ENCODE measurements around the gene PAK1.

Gene PAK1

GRCh38 chr11:77371646-77372045, 102.2 kb downstream of the PAK1 start:
- H3K9ac ChIP-seq (ENCODE audit: low read length): no peak overlapping the region
- no peak overlapping the region for H2BK120ac ChIP-seq (ENCODE audit: low read depth, low read length)
- no peak overlapping the region for H3K27ac ChIP-seq (ENCODE audit: low read length, poor library complexity, severe bottlenecking)
- no peak overlapping the region for H2BK12ac ChIP-seq (ENCODE audit: low read length in 2 of 2)
- no peak overlapping the region for H2BK5ac ChIP-seq (ENCODE audit: low read depth, low read length, poor library complexity, severe bottlenecking)
- no peak overlapping the region for H3K4ac ChIP-seq (ENCODE audit: low read depth in 1 of 2, low read length in 2 of 2)
- H2AFZ ChIP-seq (ENCODE audit: low read depth, low read length): no peak overlapping the region
- no peak overlapping the region for H3K14ac ChIP-seq (ENCODE audit: low read length in 2 of 2)
- H3K9me3 ChIP-seq (ENCODE audit: control insufficient read depth, low read length): no peaks in the 10 kb centered on the region
- no peak for DNase-seq
- no peak overlapping the region for H4K91ac ChIP-seq (ENCODE audit: low read length)
- peaks cover 0 to 48% of the 10 kb centered on the region in 2 experiments for H3K36me3 ChIP-seq (ENCODE audit: control insufficient read depth in 1 of 2, insufficient read depth in 2 of 2, low read depth in 1 of 2, low read length in 2 of 2)
- H3K4me1 ChIP-seq (ENCODE audit: control insufficient read depth, insufficient read depth, low read depth, low read length): no peaks in the 10 kb centered on the region
- no peak overlapping the region for H3K4me3 ChIP-seq (ENCODE audit: insufficient read depth in 1 of 2, low read depth in 1 of 2, low read length in 2 of 2)
- H4K8ac ChIP-seq (ENCODE audit: low read length): no peak overlapping the region
- H3K18ac ChIP-seq (ENCODE audit: low read depth in 1 of 2, low read length in 2 of 2): no peak overlapping the region
- H2AK5ac ChIP-seq (ENCODE audit: low read length, severe bottlenecking): no peak overlapping the region
- H3K4me2 ChIP-seq (ENCODE audit: low read length, poor library complexity, severe bottlenecking): no peak overlapping the region
- H3K23ac ChIP-seq (ENCODE audit: low read length in 2 of 2): no peak overlapping the region
- H3K79me1 ChIP-seq (replicated peaks; ENCODE audit: low read length, poor library complexity, severe bottlenecking): peaks cover 2% of the 10 kb centered on the region
- no peaks in the 10 kb centered on the region for H3K27me3 ChIP-seq (ENCODE audit: control insufficient read depth in 1 of 2, insufficient read depth in 1 of 2, low read length in 2 of 2)
- no peak overlapping the region for H2BK15ac ChIP-seq (ENCODE audit: low read depth, poor library complexity, severe bottlenecking)

DNA sequence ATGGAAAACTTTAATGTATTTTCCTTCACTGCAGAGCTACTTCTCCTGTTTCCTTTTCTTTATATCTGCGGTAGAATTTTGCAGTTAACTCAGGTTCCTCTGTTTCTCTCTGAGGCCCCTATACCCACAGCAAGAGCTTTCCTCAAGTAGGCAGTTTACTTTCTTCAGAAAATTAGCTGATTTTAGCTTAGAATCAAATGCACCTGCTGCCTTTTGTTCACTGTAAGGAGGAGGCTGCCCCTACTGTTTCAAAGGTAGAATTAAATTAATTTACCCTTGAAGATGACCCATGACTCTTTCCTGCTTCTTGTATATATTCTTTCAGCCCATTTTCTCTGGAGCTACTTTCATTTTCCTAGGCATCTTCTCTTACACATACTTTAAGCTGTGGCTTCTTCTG, 103.7 kb downstream of the PAK1 start:
- DNase-seq: peak; percentile 23

GRCh38 chr11:77361184-77361583, 112.7 kb downstream of the PAK1 start:
- WGBS: 79% methylated on average over 2 of the region's 3 CpGs
- Histone ChIP-seq H4K8ac (ENCODE audit: low read length) (no peak overlapping the region), H2BK12ac (ENCODE audit: low read length in 2 of 2) (no peak overlapping the region), H3K36me3 (ENCODE audit: control insufficient read depth in 1 of 2, insufficient read depth in 2 of 2, low read depth in 1 of 2, low read length in 2 of 2) (peaks cover 2 to 44% of the 10 kb centered on the region in 2 experiments), H3K4me2 (ENCODE audit: low read length, poor library complexity, severe bottlenecking) (no peak overlapping the region), H3K9me3 (ENCODE audit: control insufficient read depth, low read length) (peaks cover 3% of the 10 kb centered on the region), H3K27me3 (ENCODE audit: control insufficient read depth in 1 of 2, insufficient read depth in 1 of 2, low read length in 2 of 2) (no peaks in the 10 kb centered on the region), H3K9ac (ENCODE audit: low read length) (no peak overlapping the region), H3K14ac (ENCODE audit: low read length in 2 of 2) (no peak overlapping the region), H3K27ac (ENCODE audit: low read length, poor library complexity, severe bottlenecking) (peak overlapping the region; percentile 46), H3K18ac (ENCODE audit: low read depth in 1 of 2, low read length in 2 of 2) (no peak overlapping the region), H3K23ac (ENCODE audit: low read length in 2 of 2) (no peak overlapping the region), H3K4me3 (ENCODE audit: insufficient read depth in 1 of 2, low read depth in 1 of 2, low read length in 2 of 2) (no peak overlapping the region), H2BK15ac (ENCODE audit: low read depth, poor library complexity, severe bottlenecking) (no peak overlapping the region), H3K4me1 (ENCODE audit: control insufficient read depth, insufficient read depth, low read depth, low read length) (no peaks in the 10 kb centered on the region), H2AK5ac (ENCODE audit: low read length, severe bottlenecking) (no peak overlapping the region), H2AFZ (ENCODE audit: low read depth, low read length) (no peak overlapping the region), H2BK120ac (ENCODE audit: low read depth, low read length) (no peak overlapping the region), H2BK5ac (ENCODE audit: low read depth, low read length, poor library complexity, severe bottlenecking) (no peak overlapping the region), H4K91ac (ENCODE audit: low read length) (no peak overlapping the region), H3K4ac (ENCODE audit: low read depth in 1 of 2, low read length in 2 of 2) (no peak overlapping the region), H3K79me1 (replicated peaks; ENCODE audit: low read length, poor library complexity, severe bottlenecking) (peaks cover 4% of the 10 kb centered on the region)
- DNase-seq: peak; percentile 17

More for the DNA sequence above, 103.7 kb downstream of the PAK1 start:
- Histone ChIP-seq H4K91ac (ENCODE audit: low read length) (no peak overlapping the region), H2AFZ (ENCODE audit: low read depth, low read length) (no peak overlapping the region), H3K4me1 (ENCODE audit: control insufficient read depth, insufficient read depth, low read depth, low read length) (no peaks in the 10 kb centered on the region), H3K27me3 (ENCODE audit: control insufficient read depth in 1 of 2, insufficient read depth in 1 of 2, low read length in 2 of 2) (no peaks in the 10 kb centered on the region), H3K9me3 (ENCODE audit: control insufficient read depth, low read length) (peaks cover 4% of the 10 kb centered on the region), H2BK12ac (ENCODE audit: low read length in 2 of 2) (no peak overlapping the region), H2BK120ac (ENCODE audit: low read depth, low read length) (no peak overlapping the region), H2BK5ac (ENCODE audit: low read depth, low read length, poor library complexity, severe bottlenecking) (no peak overlapping the region), H3K36me3 (ENCODE audit: control insufficient read depth in 1 of 2, insufficient read depth in 2 of 2, low read depth in 1 of 2, low read length in 2 of 2) (peaks cover 0 to 45% of the 10 kb centered on the region in 2 experiments), H2AK5ac (ENCODE audit: low read length, severe bottlenecking) (no peak overlapping the region), H3K4ac (ENCODE audit: low read depth in 1 of 2, low read length in 2 of 2) (no peak overlapping the region), H3K9ac (ENCODE audit: low read length) (no peak overlapping the region), H3K14ac (ENCODE audit: low read length in 2 of 2) (no peak overlapping the region), H3K4me2 (ENCODE audit: low read length, poor library complexity, severe bottlenecking) (no peak overlapping the region), H3K27ac (ENCODE audit: low read length, poor library complexity, severe bottlenecking) (no peak overlapping the region), H3K23ac (ENCODE audit: low read length in 2 of 2) (no peak overlapping the region), H3K18ac (ENCODE audit: low read depth in 1 of 2, low read length in 2 of 2) (no peak overlapping the region), H4K8ac (ENCODE audit: low read length) (no peak overlapping the region), H3K4me3 (ENCODE audit: insufficient read depth in 1 of 2, low read depth in 1 of 2, low read length in 2 of 2) (no peak overlapping the region), H3K79me1 (replicated peaks; ENCODE audit: low read length, poor library complexity, severe bottlenecking) (peaks cover 2% of the 10 kb centered on the region), H2BK15ac (ENCODE audit: low read depth, poor library complexity, severe bottlenecking) (no peak overlapping the region)
- WGBS: 95% methylated on average over 1 of the region's 1 CpG

- Histone ChIP-seq H3K23ac (ENCODE audit: low read length in 2 of 2) (no peak overlapping the region), H3K27me3 (ENCODE audit: control insufficient read depth in 1 of 2, insufficient read depth in 1 of 2, low read length in 2 of 2) (no peaks in the 10 kb centered on the region), H3K4me1 (ENCODE audit: control insufficient read depth, insufficient read depth, low read depth, low read length) (no peaks in the 10 kb centered on the region), H3K9me3 (ENCODE audit: control insufficient read depth, low read length) (no peaks in the 10 kb centered on the region), H3K9ac (ENCODE audit: low read length) (no peak overlapping the region), H3K36me3 (ENCODE audit: control insufficient read depth in 1 of 2, insufficient read depth in 2 of 2, low read depth in 1 of 2, low read length in 2 of 2) (peaks cover 6 to 53% of the 10 kb centered on the region in 2 experiments), H3K4me2 (ENCODE audit: low read length, poor library complexity, severe bottlenecking) (no peak overlapping the region), H4K8ac (ENCODE audit: low read length) (no peak overlapping the region), H3K14ac (ENCODE audit: low read length in 2 of 2) (no peak overlapping the region), H2AFZ (ENCODE audit: low read depth, low read length) (no peak overlapping the region), H3K79me1 (replicated peaks; ENCODE audit: low read length, poor library complexity, severe bottlenecking) (peaks cover 4% of the 10 kb centered on the region), H3K27ac (ENCODE audit: low read length, poor library complexity, severe bottlenecking) (no peak overlapping the region), H2AK5ac (ENCODE audit: low read length, severe bottlenecking) (no peak overlapping the region), H2BK12ac (ENCODE audit: low read length in 2 of 2) (no peak overlapping the region), H3K4me3 (ENCODE audit: insufficient read depth in 1 of 2, low read depth in 1 of 2, low read length in 2 of 2) (no peak overlapping the region), H3K18ac (ENCODE audit: low read depth in 1 of 2, low read length in 2 of 2) (no peak overlapping the region), H2BK120ac (ENCODE audit: low read depth, low read length) (no peak overlapping the region), H4K91ac (ENCODE audit: low read length) (no peak overlapping the region), H2BK15ac (ENCODE audit: low read depth, poor library complexity, severe bottlenecking) (no peak overlapping the region), H2BK5ac (ENCODE audit: low read depth, low read length, poor library complexity, severe bottlenecking) (no peak overlapping the region), H3K4ac (ENCODE audit: low read depth in 1 of 2, low read length in 2 of 2) (no peak overlapping the region)
- no peak for DNase-seq
Observed at GRCh38 chr11:77359481-77359880, 114.4 kb downstream of the PAK1 start.
